Activated gamma-delta T cell (primary cell): ENCODE data around the gene CTDSPL.

Experiments
- DNase-seq: peaks from one replicate; lab custom pipeline; 2025; lab: John Stamatoyannopoulos, UW

CTDSPL gene

GRCh38 chr3:37913522-37913921 lies 51.8 kb downstream of the CTDSPL start:
- DNase-seq: no peak

- DNase-seq: no peak
These were observed 55.0 kb downstream of the CTDSPL start for GRCh38 chr3:37916685-37917084.

DNA sequence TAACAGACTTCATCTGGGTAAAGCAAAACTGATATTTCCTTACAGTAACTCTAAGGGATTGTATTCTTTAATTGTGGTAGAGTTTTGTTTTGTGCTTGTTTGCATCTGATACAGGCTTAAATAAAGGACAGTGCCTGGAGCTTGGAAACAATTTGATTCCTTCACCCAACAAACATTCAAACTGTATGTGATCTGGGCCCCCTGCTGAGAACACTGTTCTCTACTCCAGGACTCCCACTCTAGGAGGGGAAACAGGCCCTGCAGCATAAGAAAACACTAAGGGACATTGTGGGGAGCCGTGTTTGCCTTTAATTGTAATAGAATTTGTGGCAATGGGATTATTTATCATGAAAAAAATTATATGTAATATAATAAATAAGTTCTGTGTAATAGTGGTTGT lies 56.9 kb downstream of the CTDSPL start:
- no peak for DNase-seq

- DNase-seq: no peak
These were observed 58.5 kb downstream of the CTDSPL start for GRCh38 chr3:37920156-37920699.

- DNase-seq: no peak
These were observed 59.3 kb downstream of the CTDSPL start for GRCh38 chr3:37921025-37921424.

- DNase-seq: no peak
These were observed 61.3 kb downstream of the CTDSPL start for GRCh38 chr3:37922721-37923568.

DNA sequence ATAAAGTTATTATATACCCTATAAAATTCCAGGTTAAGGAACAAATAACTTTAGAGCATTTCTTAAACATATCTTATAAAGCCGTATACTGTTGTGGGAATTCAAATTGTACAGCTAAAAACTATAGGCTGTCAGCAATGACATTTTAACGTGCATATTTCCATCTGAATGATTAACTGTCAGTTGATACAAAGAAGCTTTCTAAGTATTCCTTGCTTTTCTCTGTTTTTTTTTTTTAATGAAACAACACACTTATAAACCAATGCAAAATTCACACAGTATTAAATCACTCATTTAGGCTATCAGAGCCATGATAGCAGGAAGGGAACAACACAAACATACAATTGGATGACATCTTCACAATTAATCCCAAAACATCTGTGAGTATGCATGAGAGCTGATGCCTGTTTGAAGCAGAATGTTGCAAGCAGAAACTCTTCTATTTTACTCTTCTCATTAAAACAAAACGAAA lies 61.9 kb downstream of the CTDSPL start:
- DNase-seq: no peak

- no peak for DNase-seq
These were observed 62.8 kb downstream of the CTDSPL start for GRCh38 chr3:37924453-37924852.

DNA sequence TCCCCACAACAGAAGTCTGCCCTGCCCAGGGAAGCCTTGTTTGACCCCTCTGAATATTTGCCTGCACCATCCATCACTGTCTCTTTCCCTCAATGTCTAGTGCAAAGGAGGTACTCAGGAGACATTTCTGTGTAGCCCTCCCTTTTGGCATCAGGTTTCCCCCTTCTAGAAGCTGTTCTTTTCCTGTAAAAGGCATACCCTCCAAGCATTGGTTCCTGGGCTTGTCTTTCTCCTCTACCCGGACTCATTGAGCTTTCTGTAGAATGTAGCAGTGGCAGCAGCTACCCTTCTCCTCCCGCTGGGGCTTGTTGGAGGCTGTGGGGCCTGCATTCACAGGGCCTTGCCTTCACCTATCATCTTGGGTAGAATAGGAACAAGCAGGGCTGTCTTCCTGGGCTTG lies 63.5 kb downstream of the CTDSPL start:
- DNase-seq: no peak

GRCh38 chr3:37926611-37927010 lies 64.9 kb downstream of the CTDSPL start:
- DNase-seq: no peak

DNA sequence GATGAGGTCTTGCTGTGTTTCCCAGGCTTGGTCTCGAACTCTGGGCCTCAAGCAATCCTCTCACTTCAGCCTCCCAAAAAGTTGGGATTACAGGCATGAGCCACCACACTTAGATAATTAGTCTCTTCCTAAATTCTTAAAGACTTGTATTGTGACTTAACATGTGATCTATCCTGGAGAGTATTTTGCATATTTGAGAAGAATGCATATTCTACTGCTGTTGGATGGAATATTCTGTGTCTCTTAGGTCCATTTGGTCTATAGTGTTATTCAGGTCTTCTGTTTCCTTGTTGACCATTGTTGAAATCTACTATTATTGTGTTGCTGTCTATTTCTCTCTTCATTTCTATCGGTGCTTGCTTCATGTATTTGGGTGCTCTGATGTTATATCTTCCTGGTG lies 68.8 kb downstream of the CTDSPL start:
- no peak for DNase-seq

- DNase-seq: no peak
These were observed 70.8 kb downstream of the CTDSPL start for GRCh38 chr3:37932505-37932904.

GRCh38 chr3:37934631-37935289 lies 73.1 kb downstream of the CTDSPL start:
- DNase-seq: no peak

DNA sequence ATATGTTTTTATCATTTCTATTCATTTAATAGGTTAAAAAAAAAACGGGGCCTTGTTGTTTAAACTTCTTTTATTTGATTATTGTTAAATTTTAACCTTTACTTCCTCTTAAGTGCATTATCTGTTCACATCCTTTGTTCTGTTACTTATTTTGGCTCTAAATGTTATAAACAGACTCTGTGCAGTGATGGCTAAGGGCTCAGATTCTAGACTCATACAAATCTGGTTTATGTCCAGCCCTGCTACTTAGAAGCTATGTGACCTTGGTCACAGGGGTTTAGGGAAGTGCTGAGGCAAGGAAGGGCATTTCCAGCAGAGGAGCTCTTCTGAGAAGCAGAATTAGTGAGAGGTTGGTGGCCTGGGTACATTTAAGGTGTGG lies 73.6 kb downstream of the CTDSPL start:
- no peak for DNase-seq

GRCh38 chr3:37935756-37936666 lies 74.3 kb downstream of the CTDSPL start:
- no peak for DNase-seq

DNA sequence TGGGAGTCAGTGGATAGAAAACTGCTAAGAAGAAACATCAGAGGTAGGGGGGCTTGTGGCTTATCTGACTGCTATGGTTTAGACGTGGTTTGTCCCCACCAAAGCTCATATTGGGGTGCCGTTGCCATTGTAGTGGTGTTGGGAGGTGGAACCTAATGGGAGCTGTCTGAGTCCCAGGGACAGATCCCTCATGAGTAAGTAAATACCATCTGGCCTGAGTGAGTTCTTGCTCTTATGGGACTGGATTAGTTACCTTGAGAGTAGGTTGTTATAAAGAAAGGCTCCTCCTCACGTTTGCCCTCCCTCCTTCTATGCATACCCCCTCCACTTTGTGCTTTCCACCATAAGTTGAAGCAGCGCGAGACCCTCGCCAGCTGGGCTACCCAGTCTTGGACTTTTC lies 75.5 kb downstream of the CTDSPL start:
- no peak for DNase-seq

- no peak for DNase-seq
These were observed 76.3 kb downstream of the CTDSPL start for GRCh38 chr3:37938011-37938410.

- no peak for DNase-seq
These were observed 78.7 kb downstream of the CTDSPL start for GRCh38 chr3:37940242-37940908.

DNA sequence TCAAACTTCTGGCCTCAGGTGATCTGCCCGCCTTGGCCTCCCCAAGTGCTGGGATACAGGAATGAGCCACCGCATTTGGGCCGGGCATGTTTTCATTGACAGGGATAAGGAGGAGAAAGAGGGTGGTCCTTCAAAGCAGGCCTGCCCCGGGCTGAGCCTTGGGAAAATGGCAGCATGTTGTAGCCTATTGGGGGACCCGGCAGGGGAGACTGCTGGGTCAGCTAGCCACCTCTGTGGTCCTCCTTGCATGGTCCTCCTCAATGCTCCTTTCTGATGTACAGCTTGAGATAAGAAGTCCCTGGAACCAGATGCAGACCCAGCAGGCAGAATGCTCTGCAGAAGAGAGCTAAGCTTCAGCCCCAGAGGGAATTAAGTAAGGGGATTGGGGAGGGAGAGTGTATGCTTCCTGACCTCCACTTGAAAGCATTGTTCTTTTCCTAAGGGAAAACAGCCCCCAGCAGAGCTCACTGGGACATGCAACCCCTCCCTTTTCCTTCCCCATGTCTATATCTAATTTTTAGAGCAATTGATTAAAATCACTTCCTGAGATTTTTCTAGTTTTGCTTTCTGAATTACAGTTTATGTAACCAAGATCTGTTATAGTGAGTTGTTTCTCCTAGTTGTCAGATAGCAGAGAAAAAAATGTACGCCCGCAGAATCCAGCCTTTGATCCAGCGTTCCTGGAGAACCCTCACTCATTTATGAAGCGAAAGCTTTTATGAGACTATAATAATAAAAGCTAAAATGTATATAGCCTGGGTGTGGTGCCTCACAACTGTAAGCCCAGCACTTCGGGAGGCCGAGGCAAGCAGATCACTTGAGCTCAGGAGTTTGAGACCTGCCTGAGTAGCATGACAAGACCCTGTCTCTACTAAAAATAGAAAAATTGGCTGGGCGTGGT lies 80.2 kb downstream of the CTDSPL start:
- no peak for DNase-seq

DNA sequence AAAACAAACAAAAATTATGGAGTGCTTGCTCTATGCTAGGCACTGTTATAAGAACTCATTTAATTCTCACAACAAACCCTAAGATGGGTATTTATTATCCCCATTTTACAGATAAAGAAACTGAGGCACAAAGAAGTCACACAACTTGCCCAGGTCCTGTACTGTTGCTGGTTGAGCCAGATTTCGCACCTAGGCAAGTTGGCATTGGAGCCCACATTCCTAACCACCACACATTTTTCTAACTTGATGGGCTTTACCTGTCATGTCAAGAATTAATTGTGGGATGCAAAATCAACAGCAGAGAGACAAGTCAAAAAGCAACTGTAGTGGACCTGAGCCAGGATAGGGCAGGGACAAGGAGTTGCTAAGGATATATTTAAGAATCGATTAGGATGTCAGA lies 81.0 kb downstream of the CTDSPL start:
- no peak for DNase-seq
